GM18520 (cell line): Measurements from ENCODE around the gene AQP6.
A peak's percentile ranks its signal among the peaks of the same experiment; 100 is the strongest.

Experiments used
- ATAC-seq: cut with Tn5 transposase; IDR thresholded peaks from one replicate; pipeline ENCODE4 v1.9.1; 2021; ENCODE audit not compliant: unreplicated experiment

The AQP6 gene

DNA sequence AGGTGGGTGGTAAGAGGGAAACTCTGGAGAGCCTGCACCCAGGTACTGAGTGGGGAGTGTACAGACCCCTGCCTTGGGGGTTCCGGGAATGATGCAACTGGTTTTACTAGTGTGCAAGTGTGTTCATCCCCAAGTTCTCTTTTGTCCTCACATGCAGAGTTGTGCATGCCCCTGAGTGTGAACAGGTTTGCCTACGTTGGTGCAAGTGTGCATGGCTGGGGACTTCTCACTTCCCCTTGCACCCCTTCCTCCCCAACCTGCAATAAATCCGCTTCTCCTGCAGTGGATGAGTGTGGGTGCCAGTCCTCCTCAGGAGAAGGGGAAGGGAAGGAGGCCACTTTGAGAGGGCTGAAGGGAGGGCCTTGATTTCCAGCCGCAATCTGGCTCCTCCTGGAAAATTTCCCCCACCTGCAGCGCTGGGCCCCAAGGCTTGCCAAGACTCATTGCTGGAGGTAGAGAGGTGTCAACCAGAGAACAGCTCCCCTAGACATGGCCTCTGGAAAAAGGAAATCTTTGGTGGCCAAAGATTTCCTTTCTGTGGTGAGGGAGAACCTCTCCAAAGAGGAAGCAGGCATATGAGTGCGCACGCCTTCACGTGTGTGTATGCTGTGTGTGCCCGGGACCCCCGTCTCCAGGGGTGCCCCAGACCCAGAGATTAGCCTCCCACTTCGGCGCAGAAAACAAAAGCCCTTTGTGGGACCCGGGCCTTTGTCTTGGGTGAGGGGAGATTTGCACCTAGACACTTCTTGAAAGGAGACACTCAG, 16.7 kb upstream of the AQP6 start:
- ATAC-seq = no peak

- ATAC-seq = no peak
Observed at GRCh38 chr12:49956663-49957569, 15.8 kb upstream of the AQP6 start.

- ATAC-seq = no peak
Observed at GRCh38 chr12:49957570-49957967, 15.2 kb upstream of the AQP6 start.

DNA sequence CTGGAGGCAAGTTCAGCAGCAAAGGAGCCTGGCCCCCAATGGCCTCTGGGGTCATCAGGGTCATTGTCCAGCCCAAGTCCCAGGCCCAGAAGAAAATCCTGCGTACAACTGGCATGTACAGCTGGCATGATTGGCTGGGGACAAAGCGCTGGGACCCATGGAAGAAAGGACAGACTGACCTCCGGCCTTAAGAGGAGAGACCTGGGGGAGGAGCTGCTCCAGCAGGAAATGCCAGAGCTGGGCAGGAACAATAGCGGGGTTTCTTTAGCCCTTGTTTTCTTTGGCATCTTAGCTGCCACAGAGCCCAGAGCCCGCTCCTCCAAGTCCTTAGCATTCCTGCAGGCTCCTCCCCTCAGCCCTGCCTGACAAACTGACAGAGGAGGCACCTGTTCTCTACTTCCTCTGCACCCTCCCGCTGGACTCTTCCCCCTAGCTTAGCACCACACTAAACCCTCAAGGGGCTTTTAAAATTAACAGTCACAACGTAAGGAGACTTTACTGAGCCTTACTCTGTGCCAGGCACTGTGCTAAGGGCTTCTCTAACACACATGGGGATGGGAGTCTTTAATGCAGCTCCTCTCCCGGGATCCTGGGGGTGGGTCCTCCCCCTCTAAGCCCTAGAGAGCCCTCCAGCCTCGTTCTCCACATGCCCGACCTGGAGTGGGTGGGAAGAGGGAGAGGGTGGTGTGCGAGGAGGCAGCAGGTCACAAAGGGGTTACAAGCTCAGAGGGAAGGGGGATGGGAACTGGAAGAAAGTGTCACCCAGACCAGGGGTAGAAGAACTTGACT, 12.9 kb upstream of the AQP6 start:
- no peak for ATAC-seq

GRCh38 chr12:49960474-49961110, 12.2 kb upstream of the AQP6 start:
- no peak for ATAC-seq

- ATAC-seq = no peak
Observed at GRCh38 chr12:49961111-49961922, 11.4 kb upstream of the AQP6 start, which contains the start of gene AQP5. Gene AQP5, plus strand, starts transcription at chr12:49961872. Its CDS starts 146 bp downstream, at chr12:49962018.

DNA sequence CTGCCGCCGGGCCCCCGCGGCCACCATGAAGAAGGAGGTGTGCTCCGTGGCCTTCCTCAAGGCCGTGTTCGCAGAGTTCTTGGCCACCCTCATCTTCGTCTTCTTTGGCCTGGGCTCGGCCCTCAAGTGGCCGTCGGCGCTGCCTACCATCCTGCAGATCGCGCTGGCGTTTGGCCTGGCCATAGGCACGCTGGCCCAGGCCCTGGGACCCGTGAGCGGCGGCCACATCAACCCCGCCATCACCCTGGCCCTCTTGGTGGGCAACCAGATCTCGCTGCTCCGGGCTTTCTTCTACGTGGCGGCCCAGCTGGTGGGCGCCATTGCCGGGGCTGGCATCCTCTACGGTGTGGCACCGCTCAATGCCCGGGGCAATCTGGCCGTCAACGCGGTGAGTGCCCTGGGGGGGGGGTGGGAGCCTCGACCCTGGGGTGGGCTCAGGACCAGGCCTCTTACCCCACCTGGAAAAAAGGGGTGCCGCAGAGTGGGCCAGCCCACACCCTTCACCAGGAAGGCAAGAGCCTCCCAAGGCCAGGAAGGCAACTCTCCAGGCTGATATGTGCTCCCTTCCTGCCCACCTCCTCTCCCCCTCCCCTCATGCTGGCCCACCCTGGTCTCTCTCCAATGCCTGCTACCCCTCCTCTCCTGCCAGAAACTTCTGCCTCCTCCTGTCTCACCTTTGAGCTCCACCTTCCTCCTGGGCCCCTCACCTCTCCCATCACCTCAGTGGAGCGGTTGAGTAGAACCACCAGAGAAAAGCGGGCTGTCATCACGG, 10.6 kb upstream of the AQP6 start:
- ATAC-seq = no peak

DNA sequence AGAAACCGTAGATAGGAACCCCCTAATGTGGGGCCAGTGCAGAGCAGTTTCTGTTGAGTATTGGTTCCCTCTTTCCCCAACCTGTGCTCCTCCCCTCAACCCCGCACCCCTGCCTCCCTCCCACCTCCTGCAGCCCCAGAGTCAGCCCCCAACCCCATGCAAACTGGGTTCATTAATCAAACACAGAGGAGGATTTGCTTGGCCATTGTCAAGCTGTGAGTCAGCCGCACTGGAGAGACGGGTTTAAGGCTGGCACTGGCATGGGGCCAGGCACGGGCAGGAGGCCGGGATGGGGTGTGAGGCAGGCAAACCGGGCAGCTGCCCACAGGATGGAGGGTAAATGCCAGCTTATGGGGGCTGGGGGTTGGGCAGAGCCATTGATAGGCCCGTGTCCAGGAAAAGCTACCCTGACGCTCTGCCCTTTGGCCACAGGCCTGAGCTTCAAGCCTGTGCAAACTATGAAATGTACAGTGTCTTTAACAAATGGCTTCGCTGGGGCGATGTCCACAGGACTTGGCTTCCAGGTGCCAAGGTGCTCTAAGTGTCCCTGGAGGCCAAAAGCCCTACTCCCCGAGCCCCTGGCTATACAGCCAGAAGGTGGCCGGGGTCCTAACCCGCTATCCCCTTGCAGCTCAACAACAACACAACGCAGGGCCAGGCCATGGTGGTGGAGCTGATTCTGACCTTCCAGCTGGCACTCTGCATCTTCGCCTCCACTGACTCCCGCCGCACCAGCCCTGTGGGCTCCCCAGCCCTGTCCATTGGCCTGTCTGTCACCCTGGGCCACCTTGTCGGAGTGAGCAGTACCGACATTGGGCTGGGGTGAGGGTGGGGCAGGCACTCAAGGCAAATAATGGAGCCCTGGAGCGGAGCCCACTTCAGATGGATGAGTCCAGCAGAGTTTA, 9.6 kb upstream of the AQP6 start:
- ATAC-seq = no peak

- no peak for ATAC-seq
Observed at GRCh38 chr12:49963976-49964815, 8.6 kb upstream of the AQP6 start.

- ATAC-seq = no peak
Observed at GRCh38 chr12:49964849-49965624, 7.7 kb upstream of the AQP6 start.

- ATAC-seq = no peak
Observed at GRCh38 chr12:49965836-49966235, 6.9 kb upstream of the AQP6 start.

DNA sequence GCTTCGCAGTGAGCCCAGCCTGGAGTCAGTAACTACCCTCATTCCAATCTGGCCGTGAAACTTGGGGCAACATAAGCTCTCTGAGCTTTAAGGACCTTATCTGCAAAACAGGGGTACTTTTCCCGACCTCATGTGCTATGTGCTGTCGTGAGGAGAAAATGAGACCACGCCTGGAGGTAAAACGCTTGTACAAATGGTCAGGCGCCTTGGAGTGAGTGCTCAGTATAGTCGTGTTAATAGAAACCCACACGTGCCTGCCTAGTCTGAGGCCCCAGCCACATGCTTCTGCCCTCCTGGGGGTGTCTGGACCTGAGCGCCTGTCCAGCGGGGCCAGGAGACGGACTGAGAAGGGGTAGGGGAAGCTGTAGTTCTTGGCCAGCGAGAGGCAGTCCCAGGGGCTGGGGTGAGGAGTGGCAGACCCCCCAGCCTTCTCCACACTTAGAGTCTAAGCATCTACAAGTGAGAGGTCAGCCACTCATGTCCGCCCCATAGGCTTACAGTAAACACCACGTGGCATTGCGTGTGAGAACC, 6.2 kb upstream of the AQP6 start:
- no peak for ATAC-seq

GRCh38 chr12:49967042-49967776, 5.5 kb upstream of the AQP6 start:
- ATAC-seq = peak; percentile 54

DNA sequence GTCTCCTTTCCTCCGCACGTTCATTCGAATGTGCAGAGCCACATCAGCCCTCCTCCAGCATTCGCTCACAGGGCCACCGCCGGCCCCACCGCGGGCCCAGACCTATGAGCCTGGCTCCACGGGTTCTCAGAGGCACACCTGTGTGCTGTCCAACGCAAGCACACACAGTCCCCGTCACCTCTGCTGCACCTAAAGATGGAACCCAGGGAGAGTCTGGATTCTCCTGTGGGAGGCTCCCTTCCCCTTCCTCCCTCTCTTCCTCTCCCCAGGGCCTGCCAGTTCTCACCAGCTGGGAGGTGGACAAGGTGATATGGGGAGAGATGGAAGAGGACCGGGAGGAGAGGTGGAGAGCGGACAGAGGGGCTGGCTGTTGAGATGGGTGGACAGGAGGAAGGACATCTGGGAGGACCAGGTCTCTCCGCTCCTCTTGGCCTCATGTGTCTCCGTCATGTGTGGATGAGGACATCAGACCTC, 4.9 kb upstream of the AQP6 start:
- ATAC-seq = peak; percentile 7

GRCh38 chr12:49968471-49968870, 4.3 kb upstream of the AQP6 start:
- no peak for ATAC-seq
